ENCODE results near the gene CDK19.

CDK19 gene

DNA sequence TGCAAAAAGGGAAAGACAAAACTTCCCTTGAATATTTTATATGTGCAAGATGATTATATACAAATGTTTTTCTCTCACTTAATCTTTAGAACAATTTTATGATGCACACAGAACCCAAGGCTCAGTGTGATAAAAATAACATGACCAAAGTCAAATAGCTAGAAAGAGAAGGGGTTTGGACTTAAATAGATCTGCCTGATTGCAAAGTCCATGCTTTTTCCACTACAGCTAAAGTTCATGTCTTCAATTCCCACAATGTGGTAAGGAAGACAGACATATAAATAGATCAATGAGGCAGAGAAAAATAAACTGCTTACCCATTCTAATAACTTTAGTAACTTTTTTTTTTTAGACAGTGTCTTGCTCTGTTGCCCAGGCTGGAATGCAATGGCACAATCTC, 143.8 kb downstream of the CDK19 start:
- no peaks in the 10 kb centered on the region for H3K27me3 ChIP-seq
- intact Hi-C loops (cut with DNase I; ENCODE audit: low total_unique reads), result no loop called here
- H3K27ac ChIP-seq, result no peak overlapping the region
- TF ChIP-seq, protein P1, sequence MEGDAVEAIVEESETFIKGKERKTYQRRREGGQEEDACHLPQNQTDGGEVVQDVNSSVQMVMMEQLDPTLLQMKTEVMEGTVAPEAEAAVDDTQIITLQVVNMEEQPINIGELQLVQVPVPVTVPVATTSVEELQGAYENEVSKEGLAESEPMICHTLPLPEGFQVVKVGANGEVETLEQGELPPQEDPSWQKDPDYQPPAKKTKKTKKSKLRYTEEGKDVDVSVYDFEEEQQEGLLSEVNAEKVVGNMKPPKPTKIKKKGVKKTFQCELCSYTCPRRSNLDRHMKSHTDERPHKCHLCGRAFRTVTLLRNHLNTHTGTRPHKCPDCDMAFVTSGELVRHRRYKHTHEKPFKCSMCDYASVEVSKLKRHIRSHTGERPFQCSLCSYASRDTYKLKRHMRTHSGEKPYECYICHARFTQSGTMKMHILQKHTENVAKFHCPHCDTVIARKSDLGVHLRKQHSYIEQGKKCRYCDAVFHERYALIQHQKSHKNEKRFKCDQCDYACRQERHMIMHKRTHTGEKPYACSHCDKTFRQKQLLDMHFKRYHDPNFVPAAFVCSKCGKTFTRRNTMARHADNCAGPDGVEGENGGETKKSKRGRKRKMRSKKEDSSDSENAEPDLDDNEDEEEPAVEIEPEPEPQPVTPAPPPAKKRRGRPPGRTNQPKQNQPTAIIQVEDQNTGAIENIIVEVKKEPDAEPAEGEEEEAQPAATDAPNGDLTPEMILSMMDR (IDR thresholded peaks at IDR 0.05), result no peak
- no peaks in the 10 kb centered on the region for H3K4me1 ChIP-seq
- no peak for DNase-seq
- no peak overlapping the region for H3K4me3 ChIP-seq
- no peaks in the 10 kb centered on the region for H3K36me3 ChIP-seq
- no peaks in the 10 kb centered on the region for H3K9me3 ChIP-seq

DNA sequence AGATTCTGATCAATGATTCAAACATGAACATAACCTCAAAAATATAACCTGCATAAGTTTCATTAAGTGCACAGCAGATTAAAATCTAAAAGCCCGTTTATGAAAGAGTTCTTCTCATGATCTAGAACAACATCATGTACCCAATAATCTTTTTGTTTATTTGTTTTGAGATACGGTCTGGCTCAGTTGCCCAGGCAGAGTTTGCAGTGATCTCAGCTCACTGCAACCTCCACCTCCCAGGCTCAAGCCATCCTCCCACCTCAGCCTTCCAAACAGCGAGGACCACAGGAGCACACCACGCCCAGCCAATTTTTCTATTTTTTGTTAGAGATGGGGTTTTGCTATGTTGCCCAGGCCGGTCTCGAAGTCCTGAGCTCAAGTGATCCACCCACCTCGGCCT, 149.7 kb downstream of the CDK19 start:
- no peak overlapping the region for H3K4me3 ChIP-seq
- H3K4me1 ChIP-seq, result peaks cover 0 to 28% (median 0%) of the 10 kb centered on the region in 4 donors
- no peaks in the 10 kb centered on the region for H3K27me3 ChIP-seq
- peaks cover 0 to 2% (median 0%) of the 10 kb centered on the region in 3 donors for H3K36me3 ChIP-seq
- intact Hi-C loops (cut with DNase I; ENCODE audit: low total_unique reads), result no loop called here
- H3K27ac ChIP-seq, result no peak overlapping the region
- H3K9me3 ChIP-seq, result no peaks in the 10 kb centered on the region
- no peak for DNase-seq
- TF ChIP-seq, protein P1 (IDR thresholded peaks at IDR 0.05), result no peak

DNA sequence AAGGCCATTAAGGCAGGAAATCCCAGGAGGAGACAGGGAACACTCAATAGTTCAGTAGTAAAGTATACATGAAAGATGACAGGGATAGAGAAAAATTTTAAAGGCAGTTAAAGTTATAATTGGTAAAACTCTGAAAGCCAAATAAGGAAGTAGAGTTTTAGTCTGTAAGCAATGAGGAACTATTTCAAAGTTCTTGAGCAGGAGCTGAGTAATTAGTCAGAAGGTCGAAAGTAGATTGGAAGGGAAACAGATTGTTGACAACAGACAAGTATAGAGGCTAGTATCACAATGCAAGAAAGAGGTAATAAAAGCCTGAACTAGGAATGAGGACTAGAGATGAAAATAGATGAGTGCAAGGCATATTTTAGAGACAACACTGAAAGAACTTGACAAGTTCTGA, 150.3 kb downstream of the CDK19 start:
- peaks cover 0 to 28% (median 0%) of the 10 kb centered on the region in 4 donors for H3K4me1 ChIP-seq
- H3K27me3 ChIP-seq, result no peaks in the 10 kb centered on the region
- no peak overlapping the region for H3K4me3 ChIP-seq
- H3K9me3 ChIP-seq, result no peaks in the 10 kb centered on the region
- no peak for DNase-seq
- TF ChIP-seq, protein P1 (IDR thresholded peaks at IDR 0.05), result no peak
- no peak overlapping the region for H3K27ac ChIP-seq
- intact Hi-C loops (cut with DNase I; ENCODE audit: low total_unique reads), result no loop called here
- H3K36me3 ChIP-seq, result peaks cover 0 to 7% (median 0%) of the 10 kb centered on the region in 3 donors

DNA sequence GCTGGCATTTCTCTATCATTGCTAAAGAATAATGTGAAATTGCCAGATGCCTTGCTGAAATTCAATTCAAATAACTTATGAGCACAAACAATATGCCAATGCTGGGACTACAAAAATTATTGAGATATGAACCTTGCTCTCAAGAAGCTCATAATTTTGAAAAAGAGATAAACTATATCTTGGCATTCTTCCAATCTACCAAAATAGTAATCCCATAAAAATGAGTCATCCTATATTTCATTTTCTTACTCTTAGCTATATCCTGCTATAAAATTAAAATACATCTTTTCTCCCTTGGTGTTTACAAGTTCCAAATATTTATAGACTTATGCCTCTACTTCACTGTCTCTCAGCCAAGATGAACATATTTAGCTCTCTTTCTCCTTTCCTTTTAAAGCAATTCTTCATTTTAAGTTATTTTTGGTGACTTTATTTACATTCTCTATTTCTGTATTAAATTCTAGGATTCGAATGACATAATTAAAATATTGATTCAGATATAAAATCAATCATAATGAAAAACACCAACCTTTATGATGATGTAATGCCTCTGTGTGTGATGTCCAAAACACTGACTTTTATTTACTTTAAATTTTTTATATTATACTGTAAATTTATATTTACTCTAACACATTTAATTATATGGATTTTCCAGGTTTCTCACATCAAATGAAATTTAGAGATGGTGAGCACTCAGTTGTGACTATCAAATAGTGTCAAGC, 152.6 kb downstream of the CDK19 start:
- intact Hi-C loops (cut with DNase I; ENCODE audit: low total_unique reads), result no loop called here
- Histone ChIP-seq H3K36me3 (peaks cover 0 to 7% (median 0%) of the 10 kb centered on the region in 3 donors), H3K4me3 (no peak overlapping the region), H3K27ac (no peak overlapping the region), H3K4me1 (peaks cover 0 to 28% (median 0%) of the 10 kb centered on the region in 4 donors), H3K9me3 (no peaks in the 10 kb centered on the region), H3K27me3 (no peaks in the 10 kb centered on the region)
- DNase-seq, result no peak
- TF ChIP-seq, protein P1 (IDR thresholded peaks at IDR 0.05), result no peak

DNA sequence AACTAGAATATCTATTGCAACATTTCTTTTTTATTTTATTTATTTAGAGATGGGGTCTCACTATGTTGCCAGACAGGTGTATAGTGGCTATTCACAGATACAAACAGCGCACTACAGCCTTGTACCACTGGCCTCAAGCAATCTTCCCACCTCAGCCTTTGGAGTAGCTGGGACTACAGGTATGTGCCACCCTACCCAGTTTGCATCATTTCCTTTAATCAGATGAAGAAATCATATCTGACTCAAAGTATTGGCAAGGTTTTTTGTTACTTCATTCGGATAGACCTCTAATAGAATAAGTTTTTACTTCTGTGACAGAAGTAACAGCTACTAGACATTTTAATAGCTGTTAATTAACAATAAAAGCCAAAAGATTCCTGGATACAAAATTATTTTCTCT, 153.9 kb downstream of the CDK19 start:
- Histone ChIP-seq H3K9me3 (no peaks in the 10 kb centered on the region), H3K36me3 (peaks cover 0 to 7% (median 0%) of the 10 kb centered on the region in 3 donors), H3K27ac (no peak overlapping the region), H3K27me3 (no peaks in the 10 kb centered on the region), H3K4me3 (no peak overlapping the region), H3K4me1 (peaks cover 0 to 28% (median 0%) of the 10 kb centered on the region in 4 donors)
- no peak for DNase-seq
- TF ChIP-seq, protein P1 (IDR thresholded peaks at IDR 0.05), result no peak
- intact Hi-C loops (cut with DNase I; ENCODE audit: low total_unique reads), result no loop called here
